HG03432 (cell line): ENCODE measurements around the gene SUMF2.
A peak's percentile ranks its signal among the peaks of the same experiment; 100 is the strongest.
"Not testable (repeated sequence)": the region's sequence is repeated elsewhere in the genome, so short reads cannot be mapped to it uniquely, and the experiment has no call there.

Experiments used
- ATAC-seq: cut with Tn5 transposase; IDR thresholded peaks from one replicate; pipeline ENCODE4 v1.9.1; 2021; ENCODE audit warnings: mild to moderate bottlenecking, moderate library complexity; ENCODE audit not compliant: unreplicated experiment

The SUMF2 gene

GRCh38 chr7:56105508-56105907, 41.4 kb downstream of the SUMF2 start:
- ATAC-seq = no peak

GRCh38 chr7:56106108-56107073, 42.3 kb downstream of the SUMF2 start, which contains the start of gene CHCHD2:
TSS of gene CHCHD2 (minus strand) at chr7:56106476. CDS start at chr7:56106413, 63 bp downstream.
- peak; percentile 100 for ATAC-seq

- no peak for ATAC-seq
Measured at GRCh38 chr7:56107954-56108258, 43.8 kb downstream of the SUMF2 start.

- ATAC-seq = no peak
Measured at GRCh38 chr7:56110611-56111010, 46.5 kb downstream of the SUMF2 start.

- ATAC-seq = not testable (repeated sequence)
Measured at GRCh38 chr7:56112244-56112643, 48.2 kb downstream of the SUMF2 start.

GRCh38 chr7:56115852-56116538, 51.9 kb downstream of the SUMF2 start, which contains the start of gene NUPR2:
TSS of gene NUPR2 (minus strand) at chr7:56116417. CDS start at chr7:56116314, 103 bp downstream.
- no peak for ATAC-seq

- ATAC-seq = no peak
Measured at GRCh38 chr7:56121440-56121839, 57.4 kb downstream of the SUMF2 start.

GRCh38 chr7:56124981-56125380, 60.9 kb downstream of the SUMF2 start:
- no peak for ATAC-seq

- ATAC-seq = no peak
Measured at GRCh38 chr7:56125831-56126230, 61.7 kb downstream of the SUMF2 start.

- ATAC-seq = no peak
Measured at GRCh38 chr7:56127241-56127975, 63.3 kb downstream of the SUMF2 start.
